Omental fat pad (tissue), 4 donors: ENCODE results near the gene CHST10. TPM values are rescaled to one million over a fixed set of nuclear protein-coding genes. Genes with fewer than 3 reads are reported as not detected.

Experiments used
- ATAC-seq: fragments of 150-250 bp; one replicate; pipeline ENCODE4 v1.9.1; 2016; ENCODE audit warnings: mild to moderate bottlenecking, moderate library complexity; ENCODE audit not compliant: low FRiP score
- DNase-seq: peaks from one replicate; pipeline ENCODE4 v3.0.0-alpha.2; 2019; ENCODE audit warnings: low spot score
- total RNA-seq, 4 donors: library from RNA; depleted of rRNA; stranded (reverse); fragments of >200 nt; gene quantifications; one replicate each; pipeline ENCODE4 v1.1.0, GENCODE V29; 2016
- TF ChIP-seq, protein P1 (sequence below), 3 donors: fragments of 450-650 bp; IDR thresholded peaks; one replicate each; pipeline ENCODE4 v1.5.1; 2016 to 2017; ENCODE audit warnings: antibody characterized with exemption in 3 of 3, mild to moderate bottlenecking in 3 of 3, moderate library complexity in 2 of 3

CHST10 gene
- total RNA-seq, 4 donors from 2014 or later: 6.9 to 13.2 (median 9.5) TPM

DNA sequence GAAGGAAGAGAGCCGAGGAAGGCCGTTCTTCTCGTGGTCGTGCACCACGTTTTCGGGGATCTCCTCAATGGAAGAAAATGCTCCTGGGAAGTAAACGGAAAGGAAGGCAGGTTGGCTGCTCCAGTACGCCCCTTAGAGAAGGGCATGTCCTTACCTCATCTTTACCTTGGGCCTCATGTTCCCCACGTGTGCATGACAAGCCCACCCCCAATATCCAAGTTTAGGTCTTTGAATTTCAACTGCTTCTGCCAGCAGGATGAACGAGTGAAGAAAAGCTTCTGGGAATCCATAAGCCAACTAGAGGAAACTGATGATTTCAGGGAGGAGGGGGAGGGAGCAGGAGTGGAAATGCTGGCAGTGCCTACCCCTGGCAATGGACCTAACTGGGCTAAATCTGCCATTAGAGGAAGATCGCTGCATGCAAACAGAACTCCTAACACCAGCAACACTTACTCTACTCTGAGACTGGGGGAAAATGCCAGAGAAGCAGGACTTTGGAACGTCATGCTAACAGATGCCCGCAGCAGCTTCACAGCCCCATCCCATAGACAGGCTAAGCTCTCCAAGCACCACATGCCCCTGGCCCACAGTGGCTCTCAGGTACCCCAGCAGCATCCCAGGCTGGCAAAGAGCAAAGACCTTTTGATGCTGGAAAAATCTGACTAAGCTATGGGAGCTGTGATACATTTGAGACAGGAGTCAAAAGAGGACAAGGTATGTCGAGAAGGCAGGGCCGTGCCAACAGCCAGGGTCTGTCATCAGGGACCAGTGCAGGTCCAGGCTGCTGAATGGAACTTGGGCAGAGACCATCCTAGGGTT is 21.7 kb downstream of the CHST10 start:
- DNase-seq: no peak
- TF ChIP-seq, protein P1, sequence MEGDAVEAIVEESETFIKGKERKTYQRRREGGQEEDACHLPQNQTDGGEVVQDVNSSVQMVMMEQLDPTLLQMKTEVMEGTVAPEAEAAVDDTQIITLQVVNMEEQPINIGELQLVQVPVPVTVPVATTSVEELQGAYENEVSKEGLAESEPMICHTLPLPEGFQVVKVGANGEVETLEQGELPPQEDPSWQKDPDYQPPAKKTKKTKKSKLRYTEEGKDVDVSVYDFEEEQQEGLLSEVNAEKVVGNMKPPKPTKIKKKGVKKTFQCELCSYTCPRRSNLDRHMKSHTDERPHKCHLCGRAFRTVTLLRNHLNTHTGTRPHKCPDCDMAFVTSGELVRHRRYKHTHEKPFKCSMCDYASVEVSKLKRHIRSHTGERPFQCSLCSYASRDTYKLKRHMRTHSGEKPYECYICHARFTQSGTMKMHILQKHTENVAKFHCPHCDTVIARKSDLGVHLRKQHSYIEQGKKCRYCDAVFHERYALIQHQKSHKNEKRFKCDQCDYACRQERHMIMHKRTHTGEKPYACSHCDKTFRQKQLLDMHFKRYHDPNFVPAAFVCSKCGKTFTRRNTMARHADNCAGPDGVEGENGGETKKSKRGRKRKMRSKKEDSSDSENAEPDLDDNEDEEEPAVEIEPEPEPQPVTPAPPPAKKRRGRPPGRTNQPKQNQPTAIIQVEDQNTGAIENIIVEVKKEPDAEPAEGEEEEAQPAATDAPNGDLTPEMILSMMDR (IDR thresholded peaks at IDR 0.05): no peak
- no peak for ATAC-seq

DNA sequence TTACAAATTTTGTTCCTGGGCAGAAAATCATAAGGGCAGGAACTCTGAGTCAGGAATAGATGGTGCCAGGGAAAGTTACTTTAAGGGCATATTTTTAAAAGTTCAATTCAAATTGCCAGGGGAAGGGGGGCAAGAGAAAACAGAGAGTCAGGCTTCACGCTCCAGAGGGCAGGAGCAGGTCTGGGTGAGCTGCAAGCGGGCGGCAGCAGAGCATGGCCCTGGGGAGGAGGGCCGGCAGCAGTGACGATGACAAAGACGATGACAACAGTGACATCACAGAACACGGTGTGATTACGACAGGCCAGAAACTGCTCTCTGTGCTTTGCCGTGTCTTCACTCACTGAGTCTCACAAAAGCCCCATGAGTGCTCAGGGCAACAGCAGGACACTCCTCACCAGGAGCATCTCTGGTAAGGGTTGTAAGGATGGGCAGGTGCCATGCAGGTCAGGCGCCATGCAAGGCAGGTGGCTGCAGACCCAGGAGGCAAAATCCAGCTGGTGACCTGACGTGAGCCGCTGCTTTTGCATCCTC is 23.3 kb downstream of the CHST10 start:
- no peak for ATAC-seq
- no peak for DNase-seq
- TF ChIP-seq, protein P1 (IDR thresholded peaks at IDR 0.05): no peak

DNA sequence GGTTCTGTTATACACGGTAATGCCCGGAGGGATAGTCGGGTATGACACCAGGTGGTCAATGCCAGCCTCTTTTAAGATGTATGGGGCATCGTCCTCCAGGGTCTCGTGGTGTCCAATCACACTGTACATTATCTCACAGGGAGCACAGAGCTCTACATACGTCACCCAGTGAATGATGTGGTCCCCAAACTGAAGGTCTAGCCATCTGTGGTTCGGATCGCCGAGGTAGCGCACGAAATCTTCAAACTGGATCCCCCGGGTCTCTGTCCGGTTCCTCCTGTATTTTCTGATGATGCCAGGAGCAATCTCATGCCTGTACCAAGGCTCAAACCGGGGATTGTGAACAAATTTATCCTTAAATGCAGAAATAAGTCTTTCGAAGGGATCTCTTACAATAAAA is 24.1 kb downstream of the CHST10 start:
- ATAC-seq (no peak), DNase-seq (no peak)
- TF ChIP-seq, protein P1 (IDR thresholded peaks at IDR 0.05): no peak

GRCh38 chr2:100392715-100393114 is 24.8 kb downstream of the CHST10 start:
- TF ChIP-seq, protein P1 (IDR thresholded peaks at IDR 0.05): no peak
- DNase-seq: no peak
- no peak for ATAC-seq

DNA sequence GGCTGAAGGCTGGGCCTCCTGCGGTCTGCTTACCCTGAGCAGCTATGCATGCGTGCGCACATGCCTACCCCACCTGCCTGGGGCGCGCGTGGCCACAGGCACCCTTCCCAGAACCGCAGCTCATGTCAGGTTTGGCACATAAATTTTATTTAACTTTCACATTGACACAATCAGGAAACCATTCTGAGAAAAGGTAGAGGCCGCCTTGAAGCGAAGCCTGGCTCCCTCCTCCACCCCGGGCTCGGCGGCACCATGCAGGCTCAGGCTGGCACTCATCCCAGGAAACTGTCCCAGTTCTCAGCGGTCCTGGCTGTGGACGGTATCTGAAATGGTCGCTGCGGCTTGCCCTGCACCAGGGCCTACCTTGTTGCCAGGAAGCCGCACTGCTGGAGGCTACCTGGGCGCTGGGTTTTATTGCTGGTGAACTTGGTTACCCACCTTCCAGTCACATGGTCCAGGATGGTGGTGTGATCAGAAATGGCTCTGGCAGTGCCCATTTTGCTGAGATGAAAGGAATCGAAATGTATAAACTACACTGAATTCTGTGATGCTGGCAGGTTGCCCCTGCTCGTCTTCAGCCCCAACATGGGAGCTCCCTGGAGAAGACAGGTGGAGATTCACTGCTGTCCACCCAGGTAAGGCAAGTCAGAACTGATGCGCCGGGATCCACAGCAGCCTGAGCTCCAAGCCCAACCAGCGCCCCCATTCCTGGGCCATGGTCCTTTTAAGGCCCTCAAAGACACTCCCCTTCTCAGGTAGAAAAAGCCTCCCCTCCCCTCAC is 25.5 kb downstream of the CHST10 start:
- no peak for DNase-seq
- TF ChIP-seq, protein P1 (IDR thresholded peaks at IDR 0.05): no peak
- ATAC-seq: no peak

DNA sequence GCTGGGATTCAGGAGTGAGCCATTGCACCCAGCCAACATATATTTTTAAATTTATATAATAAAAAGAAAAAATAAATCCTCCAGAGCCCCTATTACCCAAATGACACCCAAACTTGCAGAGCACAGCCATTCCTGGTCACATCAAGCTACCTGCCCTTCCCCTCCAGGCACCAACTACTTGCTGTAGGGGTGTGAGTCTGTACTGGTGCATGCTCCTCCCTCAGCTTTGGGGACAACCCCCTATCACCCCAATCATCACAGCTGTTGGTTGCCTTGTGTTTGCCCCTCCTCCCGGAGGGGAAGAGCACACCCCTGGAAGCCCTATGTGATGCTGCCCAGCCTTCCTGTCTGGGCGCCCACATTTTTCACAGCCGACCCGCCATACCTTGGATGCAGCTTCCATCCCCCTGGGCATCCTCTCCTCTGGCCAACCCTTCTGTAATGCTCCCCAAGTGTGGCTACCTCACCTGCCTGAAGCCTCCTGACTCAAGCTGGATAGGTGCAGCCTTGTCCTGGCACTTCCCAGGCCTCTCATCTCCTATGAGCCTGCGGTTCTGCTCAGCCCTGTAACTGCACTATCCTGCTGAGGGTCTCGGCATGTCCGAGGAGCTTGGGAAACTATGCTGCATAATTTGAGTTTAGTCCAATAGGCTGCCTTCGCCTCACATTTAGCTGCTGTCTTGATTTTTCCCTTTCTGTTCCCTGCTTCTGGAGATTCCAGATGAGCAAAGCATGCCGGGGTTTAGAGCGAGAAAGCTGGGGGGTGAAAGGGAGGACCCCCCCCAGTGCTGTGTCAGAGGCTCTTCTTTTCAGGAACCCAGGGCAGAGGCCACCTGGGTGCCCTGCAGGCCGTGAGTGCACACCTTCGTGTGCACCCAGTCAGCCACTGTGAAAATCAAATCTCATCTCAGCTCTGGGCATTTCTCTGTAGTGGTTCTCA is 27.2 kb downstream of the CHST10 start:
- TF ChIP-seq, protein P1 (IDR thresholded peaks at IDR 0.05): no peak
- DNase-seq (no peak), ATAC-seq (no peak)
